ENCODE data around the gene PTPA.

DNA sequence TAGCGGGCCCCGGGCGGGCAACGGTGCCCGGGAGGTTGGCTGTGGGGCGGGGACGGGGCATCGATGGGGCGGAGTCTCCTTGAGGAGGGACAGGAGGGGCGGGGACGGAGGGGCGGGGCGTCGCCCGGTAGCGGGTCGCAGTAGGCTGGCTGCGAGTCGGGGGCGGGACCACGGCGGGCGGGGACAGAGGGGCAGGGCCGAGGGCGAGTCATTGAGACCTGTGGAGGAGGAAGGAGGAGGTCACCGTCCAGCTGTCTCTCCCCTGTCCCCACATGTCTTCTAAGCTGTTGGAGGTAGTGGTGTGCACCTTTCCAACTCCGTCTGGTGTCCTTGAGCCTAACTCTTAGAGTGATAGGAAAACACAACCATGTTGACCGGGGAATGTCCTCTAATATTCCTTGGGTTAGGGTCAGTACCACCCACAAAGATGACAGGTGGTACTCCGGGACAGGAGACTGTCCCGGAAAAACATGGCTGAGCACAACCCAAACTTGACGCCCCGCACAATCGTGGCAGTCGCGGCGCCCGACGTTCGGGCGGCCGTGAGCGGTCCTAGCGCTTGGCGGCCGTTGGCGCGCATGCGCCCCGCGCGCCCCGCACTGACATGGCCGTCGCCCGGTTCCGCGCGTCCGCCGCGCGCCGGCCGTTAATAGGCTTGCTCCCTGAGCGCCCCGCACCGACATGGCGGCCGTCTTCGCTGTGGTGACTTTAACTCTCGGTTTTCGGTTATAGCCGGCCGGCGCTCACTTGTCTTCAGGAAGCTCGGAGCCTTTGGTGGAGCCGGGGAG is at the start of gene PTPA, which contains the start of gene CRAT:
- TF ChIP-seq EZH2 (IDR thresholded peaks at IDR 0.05; ENCODE audit: insufficient read depth, poor library complexity, severe bottlenecking) (no peak), EZH2phosphoT487 (IDR thresholded peaks at IDR 0.05; ENCODE audit: insufficient read depth, low read depth) (no peak)

Data from GM23248 (cell line).